T-helper 2 cell (primary cell): ENCODE results near the gene WWC1.
"Not testable (repeated sequence)": the region's sequence is repeated elsewhere in the genome, so short reads cannot be mapped to it uniquely, and the experiment has no call there.

ENCODE experiments used
- DNase-seq, 5 experiments: peaks; one replicate each; pipeline versions ENCODE4 v3.0.0 to v3.0.0-alpha.2; 2012 to 2022

Gene WWC1

DNA sequence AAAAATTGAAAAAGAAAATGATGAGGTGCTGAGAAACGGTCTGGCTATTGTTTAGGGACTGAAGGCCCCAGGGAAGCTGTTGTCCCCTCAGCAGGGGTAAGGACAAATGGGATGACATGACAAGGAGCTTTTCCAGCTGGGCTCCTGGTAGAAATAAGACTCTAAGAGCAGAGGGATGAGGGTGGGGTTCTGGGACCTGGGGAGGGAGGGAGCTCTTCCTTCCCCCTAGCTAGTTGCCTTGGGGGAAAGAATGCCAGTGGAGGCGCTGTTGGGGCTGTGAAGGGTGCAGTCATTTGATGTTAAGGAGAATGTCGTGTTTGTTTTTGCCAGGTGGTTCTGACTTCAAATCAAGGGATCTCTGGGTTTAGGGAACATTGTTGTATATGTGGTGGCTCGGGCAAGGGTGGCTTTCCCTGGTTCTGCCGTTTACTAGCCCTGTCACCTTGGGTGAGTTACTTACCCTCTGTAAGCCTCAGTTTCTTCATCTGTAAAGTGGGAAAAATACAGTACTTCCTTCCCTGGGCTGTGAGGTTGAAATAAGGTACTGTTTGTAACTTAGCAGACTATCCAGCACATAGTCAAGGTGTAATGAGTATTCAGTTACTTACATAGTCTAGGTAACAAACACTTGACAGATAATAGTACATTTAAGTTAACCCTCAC lies 47.8 kb downstream of the WWC1 start:
- no peak for DNase-seq

DNA sequence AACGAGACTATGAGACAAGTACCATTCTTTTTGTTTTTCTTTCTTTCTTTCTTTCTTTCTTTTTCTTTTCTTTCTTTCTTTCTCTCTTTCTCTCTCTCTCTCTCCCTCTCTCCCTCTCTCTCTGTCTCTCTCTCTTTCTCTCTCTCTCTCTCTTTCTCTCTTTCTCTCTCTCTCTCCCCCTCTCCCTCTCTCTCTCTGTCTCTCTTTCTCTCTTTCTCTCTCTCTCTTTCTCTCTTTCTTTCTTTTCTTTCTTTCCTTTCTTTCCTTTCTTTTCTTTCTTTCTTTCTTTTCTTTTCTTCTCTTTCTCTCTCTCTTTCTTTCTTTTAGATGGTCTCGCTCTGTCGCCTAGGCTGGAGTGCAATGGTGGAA lies 48.3 kb downstream of the WWC1 start:
- not testable (repeated sequence) for DNase-seq

- no peak for DNase-seq
Measured at GRCh38 chr5:168340487-168340886, 49.0 kb downstream of the WWC1 start.

DNA sequence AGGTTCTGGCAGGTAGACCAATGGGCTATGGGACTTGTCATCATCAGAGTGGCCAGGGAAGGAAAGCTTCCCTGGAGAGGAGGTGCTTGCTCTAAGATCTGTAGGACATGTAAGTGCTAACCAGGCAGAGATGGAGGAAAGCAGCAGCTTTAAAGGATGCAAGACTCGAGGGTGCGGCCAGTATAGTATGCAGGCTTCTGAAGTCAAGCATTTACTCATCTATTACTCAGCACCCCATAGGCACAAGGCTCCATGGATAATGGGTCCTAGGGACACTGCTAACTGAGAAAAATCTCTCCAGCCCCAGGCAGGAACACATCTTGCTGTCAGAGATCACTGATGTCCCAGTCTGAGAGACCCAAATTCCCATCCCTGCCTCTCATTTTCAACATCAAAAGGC lies 49.7 kb downstream of the WWC1 start:
- no peak for DNase-seq

DNA sequence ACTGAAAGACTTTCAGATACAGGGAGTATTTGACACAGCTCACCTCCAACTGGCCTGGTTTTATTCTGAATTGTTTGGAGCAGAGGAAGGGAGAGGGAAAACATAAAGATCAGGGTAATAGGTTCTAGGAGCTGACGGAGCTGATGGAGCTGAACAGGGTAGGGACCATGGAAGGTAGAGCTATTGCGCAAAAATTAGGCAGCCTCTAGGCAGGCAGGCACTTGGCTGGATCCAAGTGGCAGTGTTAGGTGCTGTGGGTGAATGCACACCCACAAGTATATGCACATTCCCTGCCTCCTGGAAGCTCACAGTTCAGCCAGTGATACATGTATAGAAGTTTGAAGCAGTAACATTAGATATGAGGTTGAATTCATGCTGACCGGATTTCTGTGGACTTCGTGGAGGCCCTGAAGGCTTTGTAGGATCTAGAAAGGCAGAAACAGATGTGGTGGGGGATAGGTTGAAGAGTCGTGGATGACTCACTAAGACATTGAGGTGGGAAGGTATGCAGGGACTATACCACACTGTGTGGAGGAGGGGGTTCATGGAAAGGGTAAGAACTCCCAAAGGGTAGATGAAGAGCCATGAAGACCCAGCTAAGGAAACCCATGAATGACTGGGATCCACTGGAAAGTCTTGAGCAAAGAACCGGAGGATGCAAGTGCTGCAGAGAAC lies 50.8 kb downstream of the WWC1 start:
- DNase-seq, result no peak

- DNase-seq, result no peak
Measured at GRCh38 chr5:168342985-168343384, 51.5 kb downstream of the WWC1 start.

GRCh38 chr5:168346417-168346816 lies 55.0 kb downstream of the WWC1 start:
- DNase-seq, result no peak

GRCh38 chr5:168347368-168348083 lies 56.1 kb downstream of the WWC1 start:
- DNase-seq, result no peak

DNA sequence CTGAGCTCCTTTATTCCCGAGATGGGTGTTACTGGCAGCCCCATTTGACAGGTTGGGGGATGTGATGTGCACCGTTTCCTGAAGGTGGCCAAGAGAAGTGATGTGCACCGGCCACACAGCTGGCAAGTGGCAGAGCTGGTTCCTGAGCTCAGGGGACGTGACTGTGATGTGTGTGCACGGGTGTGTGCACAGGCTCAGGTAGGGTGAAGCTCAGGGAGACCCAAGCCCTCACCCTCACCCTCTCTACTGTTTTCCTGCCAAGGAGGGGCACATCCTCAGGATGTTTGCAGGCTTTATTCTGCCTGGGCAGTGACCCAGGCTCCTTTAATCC lies 56.6 kb downstream of the WWC1 start:
- no peak for DNase-seq

DNA sequence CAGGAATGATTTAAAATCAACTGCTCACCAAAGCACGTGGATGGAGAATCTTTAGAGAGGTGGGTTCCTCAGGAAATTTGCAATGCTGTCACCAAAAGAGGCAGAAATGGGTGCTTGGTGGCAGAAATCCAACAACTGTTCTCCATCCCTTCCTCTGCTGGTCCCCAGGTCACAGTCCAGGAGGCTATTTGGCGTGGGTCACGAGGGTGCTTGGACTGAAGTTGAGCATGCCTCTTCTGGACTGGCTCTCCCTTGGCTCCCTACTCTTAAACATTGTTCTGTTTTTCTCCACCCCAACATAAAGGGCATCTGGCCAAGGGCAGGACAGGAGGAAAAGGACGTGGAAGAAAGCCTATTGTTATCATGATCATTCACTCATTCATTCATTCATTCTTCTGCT lies 58.9 kb downstream of the WWC1 start:
- no peak for DNase-seq

DNA sequence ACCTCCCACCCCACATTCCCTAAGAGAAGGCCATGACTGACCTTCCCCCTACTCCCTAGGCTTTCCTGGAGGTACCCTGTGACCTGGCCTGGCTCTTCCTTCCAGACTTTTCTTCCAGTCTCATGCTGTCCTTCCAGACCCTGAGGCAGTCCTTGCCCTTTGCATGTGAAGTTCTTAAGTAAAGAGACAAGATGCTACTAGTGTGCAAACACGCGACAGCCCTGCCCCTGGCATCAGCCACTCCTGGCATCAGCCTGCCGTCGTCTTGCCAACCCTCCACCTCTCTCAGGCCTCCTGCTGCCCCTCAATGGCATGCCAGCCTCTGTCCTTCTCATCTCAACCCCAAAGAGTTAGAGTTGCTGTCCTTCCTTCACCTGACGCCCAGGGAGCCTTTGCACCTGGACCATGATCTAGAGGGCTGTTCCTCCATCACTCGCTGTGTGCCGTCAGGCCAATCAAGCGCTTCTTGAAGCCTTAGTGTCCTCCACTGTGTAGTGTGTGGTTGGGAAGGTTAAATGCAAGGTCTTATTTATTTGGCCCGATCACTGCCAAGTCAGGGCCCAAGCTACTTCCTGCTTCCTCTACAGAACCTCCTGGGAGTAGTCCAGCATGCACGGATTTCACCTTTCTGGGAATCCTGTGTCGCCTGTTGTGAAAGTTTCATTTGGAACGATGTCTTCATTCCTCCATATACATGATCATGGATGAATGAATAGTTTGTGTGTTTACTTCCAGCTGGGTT lies 61.9 kb downstream of the WWC1 start:
- DNase-seq, result no peak

GRCh38 chr5:168354397-168354796 lies 63.0 kb downstream of the WWC1 start:
- no peak for DNase-seq

GRCh38 chr5:168356171-168356570 lies 64.7 kb downstream of the WWC1 start:
- no peak for DNase-seq

- no peak for DNase-seq
Measured at GRCh38 chr5:168356592-168356991, 65.1 kb downstream of the WWC1 start.

DNA sequence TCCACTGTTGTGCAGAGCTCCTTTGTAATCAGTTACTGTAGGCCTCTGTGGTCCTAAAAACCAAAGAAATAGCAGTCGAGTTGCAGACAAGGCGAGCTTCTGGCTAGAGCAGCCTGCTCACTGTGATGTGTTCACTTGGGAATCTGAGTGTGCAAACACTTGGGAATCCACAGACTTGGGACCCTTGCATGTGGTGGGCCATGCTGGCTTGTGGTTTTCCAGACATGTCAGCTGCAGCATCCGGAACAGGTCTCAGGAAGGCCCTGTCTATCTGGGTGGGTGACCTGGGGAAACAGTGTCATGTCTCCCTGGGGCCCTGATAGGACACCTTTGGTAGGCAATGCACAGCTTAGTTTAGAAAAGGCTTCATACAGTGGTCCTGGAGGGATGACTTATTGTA lies 66.4 kb downstream of the WWC1 start:
- DNase-seq, result no peak

- no peak for DNase-seq
Measured at GRCh38 chr5:168359820-168360460, 68.5 kb downstream of the WWC1 start.

DNA sequence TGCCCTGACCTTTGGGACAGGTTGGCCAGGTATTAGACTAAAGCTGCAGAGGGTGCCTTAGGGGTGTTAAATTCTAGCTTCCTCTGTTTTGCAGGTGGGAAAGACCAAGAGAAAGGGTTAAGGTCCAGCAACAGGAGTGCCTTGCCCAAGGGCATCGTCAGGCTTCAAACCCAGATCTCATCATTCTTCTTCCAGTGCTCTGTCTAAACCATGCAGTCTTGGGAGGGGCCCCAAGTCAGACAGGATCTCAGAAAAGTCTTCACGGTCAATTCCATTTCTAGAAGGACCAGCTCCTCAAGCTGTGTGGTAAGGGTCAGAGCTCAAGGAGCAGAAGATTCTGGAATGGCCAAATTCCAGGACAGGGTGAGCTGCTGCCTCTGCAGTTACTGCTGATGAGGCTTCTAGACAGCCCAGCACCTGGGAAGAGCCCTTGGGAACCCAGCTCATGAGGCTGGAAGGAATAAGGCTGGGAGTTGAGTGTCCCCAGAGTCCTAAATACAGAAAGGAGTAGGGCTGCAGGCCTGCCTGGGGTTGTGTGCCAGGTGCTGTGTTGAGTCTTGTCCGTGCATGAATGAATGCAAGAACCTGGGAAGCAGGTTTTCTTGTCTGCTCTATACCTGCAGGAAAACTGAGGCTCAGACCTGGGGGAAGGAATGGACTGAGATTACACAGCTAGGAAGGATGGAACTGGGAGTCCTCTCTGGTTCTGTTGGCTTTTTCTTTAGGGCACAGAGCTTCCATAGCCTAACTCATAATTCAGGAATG lies 69.3 kb downstream of the WWC1 start:
- DNase-seq, result no peak

GRCh38 chr5:168362097-168362885 lies 70.8 kb downstream of the WWC1 start:
- no peak for DNase-seq

DNA sequence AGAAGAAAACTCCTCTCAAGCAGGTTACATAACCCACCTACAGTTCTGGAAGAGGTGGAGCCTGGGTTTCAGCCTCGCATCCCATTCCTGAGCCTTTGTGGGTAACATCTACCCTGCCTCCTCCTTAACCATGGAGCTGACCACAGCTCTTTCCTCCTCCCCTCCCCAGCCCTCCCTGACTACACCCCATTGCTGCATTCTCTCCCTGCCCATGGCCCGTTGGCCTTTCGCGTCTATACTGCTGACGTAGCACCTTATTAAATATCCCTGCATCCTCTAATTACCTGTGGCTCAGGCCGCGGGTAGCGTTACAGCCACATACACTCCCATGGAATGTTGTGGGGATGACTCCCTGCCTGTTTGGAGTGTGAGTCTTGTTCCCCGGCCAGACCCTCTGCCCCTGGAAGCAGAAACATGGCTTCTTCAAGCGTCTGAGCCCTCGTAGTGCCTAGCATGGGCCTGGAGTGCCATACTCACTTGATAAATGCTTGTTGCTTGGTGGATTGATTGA lies 72.8 kb downstream of the WWC1 start:
- DNase-seq, result no peak

GRCh38 chr5:168364750-168365550 lies 73.5 kb downstream of the WWC1 start:
- DNase-seq, result no peak
